Testis (tissue), 2 donors: ENCODE data around the gene DDR2.

ENCODE experiments used
- POLR2A ChIP-seq: fragments of 450-650 bp; IDR thresholded peaks from one replicate; pipeline ENCODE4 v1.6.1; 2017; ENCODE audit warnings: antibody characterized with exemption, mild to moderate bottlenecking, moderate library complexity
- TF ChIP-seq, protein P1 (sequence below), 3 experiments: fragments of 450-650 bp in 2 of 3; fragments of 200-600 bp in 1 of 3; sonication (generic) in 1 of 3; IDR thresholded peaks; one replicate each; pipeline ENCODE4 v1.5.1; 2016 to 2019; ENCODE audit warnings: antibody characterized with exemption in 3 of 3, mild to moderate bottlenecking in 2 of 3, moderate library complexity in 1 of 3

DNA sequence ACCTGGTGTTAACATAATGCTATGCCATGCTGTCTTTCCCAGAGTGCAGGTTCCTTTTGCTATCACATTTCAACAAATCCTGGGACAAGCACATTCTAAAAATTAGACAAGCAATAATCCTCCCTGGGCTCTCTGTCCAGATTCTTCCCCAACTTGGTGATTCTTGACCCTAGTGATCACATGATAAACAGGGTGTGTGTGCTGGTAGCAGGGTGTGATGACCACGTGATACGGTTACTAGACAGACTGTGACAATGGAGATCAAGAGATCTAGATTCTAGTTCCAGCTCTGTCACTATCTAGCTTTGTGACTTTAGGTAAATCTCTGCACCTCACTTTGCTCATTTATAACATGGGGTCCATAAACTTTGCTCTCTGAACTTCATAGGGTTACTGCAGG lies 96.3 kb downstream of the DDR2 start:
- TF ChIP-seq POLR2A = no peak
- TF ChIP-seq, protein P1, sequence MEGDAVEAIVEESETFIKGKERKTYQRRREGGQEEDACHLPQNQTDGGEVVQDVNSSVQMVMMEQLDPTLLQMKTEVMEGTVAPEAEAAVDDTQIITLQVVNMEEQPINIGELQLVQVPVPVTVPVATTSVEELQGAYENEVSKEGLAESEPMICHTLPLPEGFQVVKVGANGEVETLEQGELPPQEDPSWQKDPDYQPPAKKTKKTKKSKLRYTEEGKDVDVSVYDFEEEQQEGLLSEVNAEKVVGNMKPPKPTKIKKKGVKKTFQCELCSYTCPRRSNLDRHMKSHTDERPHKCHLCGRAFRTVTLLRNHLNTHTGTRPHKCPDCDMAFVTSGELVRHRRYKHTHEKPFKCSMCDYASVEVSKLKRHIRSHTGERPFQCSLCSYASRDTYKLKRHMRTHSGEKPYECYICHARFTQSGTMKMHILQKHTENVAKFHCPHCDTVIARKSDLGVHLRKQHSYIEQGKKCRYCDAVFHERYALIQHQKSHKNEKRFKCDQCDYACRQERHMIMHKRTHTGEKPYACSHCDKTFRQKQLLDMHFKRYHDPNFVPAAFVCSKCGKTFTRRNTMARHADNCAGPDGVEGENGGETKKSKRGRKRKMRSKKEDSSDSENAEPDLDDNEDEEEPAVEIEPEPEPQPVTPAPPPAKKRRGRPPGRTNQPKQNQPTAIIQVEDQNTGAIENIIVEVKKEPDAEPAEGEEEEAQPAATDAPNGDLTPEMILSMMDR (IDR thresholded peaks at IDR 0.05) = no peak
